ENCODE data around the gene KCNC2. TPM values are rescaled to one million over a fixed set of nuclear protein-coding genes. Genes with fewer than 3 reads are reported as not detected.

KCNC2 gene
- total RNA-seq (ENCODE audit: unreplicated experiment) = not detected
- long read RNA-seq = 0 reads

- no peak within 1 kb of the TSS for H3K4me3 Mint-ChIP-seq (ENCODE audit: unreplicated experiment)
- no peak within 1 kb of the TSS for H3K27ac Mint-ChIP-seq (ENCODE audit: unreplicated experiment)
- H3K27me3 Mint-ChIP-seq (ENCODE audit: unreplicated experiment) = peaks cover 19% of the 10 kb centered on the region
- no peak for DNase-seq (ENCODE audit: low spot score)
- no peak for TF ChIP-seq CTCF (IDR thresholded peaks at IDR 0.05; ENCODE audit: unreplicated experiment)
- no peaks in the 10 kb centered on the region for H3K9me3 Mint-ChIP-seq (ENCODE audit: unreplicated experiment)
- peaks cover 9% of the 10 kb centered on the region for H3K4me1 Mint-ChIP-seq (ENCODE audit: unreplicated experiment)
- H3K36me3 Mint-ChIP-seq (ENCODE audit: low read depth, unreplicated experiment) = no peaks in the 10 kb centered on the region
These were observed at the start of gene KCNC2 for GRCh38 chr12:75209812-75210138. Gene KCNC2, minus strand, starts transcription at chr12:75209839.

GRCh38 chr12:75259143-75259542, 49.5 kb upstream of the KCNC2 start:
- Mint-ChIP-seq H3K36me3 (ENCODE audit: low read depth, unreplicated experiment) (no peaks in the 10 kb centered on the region), H3K27ac (ENCODE audit: unreplicated experiment) (no peak overlapping the region), H3K4me3 (ENCODE audit: unreplicated experiment) (no peak overlapping the region), H3K4me1 (ENCODE audit: unreplicated experiment) (no peaks in the 10 kb centered on the region), H3K9me3 (ENCODE audit: unreplicated experiment) (no peaks in the 10 kb centered on the region), H3K27me3 (ENCODE audit: unreplicated experiment) (no peaks in the 10 kb centered on the region)
- no peak for TF ChIP-seq CTCF (IDR thresholded peaks at IDR 0.05; ENCODE audit: unreplicated experiment)
- DNase-seq (ENCODE audit: low spot score) = no peak

- no peak overlapping the region for H3K4me3 Mint-ChIP-seq (ENCODE audit: unreplicated experiment)
- TF ChIP-seq CTCF (IDR thresholded peaks at IDR 0.05; ENCODE audit: unreplicated experiment) = no peak
- H3K27ac Mint-ChIP-seq (ENCODE audit: unreplicated experiment) = no peak overlapping the region
- H3K9me3 Mint-ChIP-seq (ENCODE audit: unreplicated experiment) = no peaks in the 10 kb centered on the region
- no peaks in the 10 kb centered on the region for H3K4me1 Mint-ChIP-seq (ENCODE audit: unreplicated experiment)
- no peak for DNase-seq (ENCODE audit: low spot score)
- H3K36me3 Mint-ChIP-seq (ENCODE audit: low read depth, unreplicated experiment) = no peaks in the 10 kb centered on the region
- no peaks in the 10 kb centered on the region for H3K27me3 Mint-ChIP-seq (ENCODE audit: unreplicated experiment)
These were observed 47.9 kb upstream of the KCNC2 start for GRCh38 chr12:75257510-75257909.

- no peaks in the 10 kb centered on the region for H3K27me3 Mint-ChIP-seq (ENCODE audit: unreplicated experiment)
- DNase-seq (ENCODE audit: low spot score) = no peak
- H3K9me3 Mint-ChIP-seq (ENCODE audit: unreplicated experiment) = no peaks in the 10 kb centered on the region
- no peak for TF ChIP-seq CTCF (IDR thresholded peaks at IDR 0.05; ENCODE audit: unreplicated experiment)
- no peaks in the 10 kb centered on the region for H3K36me3 Mint-ChIP-seq (ENCODE audit: low read depth, unreplicated experiment)
- no peaks in the 10 kb centered on the region for H3K4me1 Mint-ChIP-seq (ENCODE audit: unreplicated experiment)
- H3K4me3 Mint-ChIP-seq (ENCODE audit: unreplicated experiment) = no peak overlapping the region
- no peak overlapping the region for H3K27ac Mint-ChIP-seq (ENCODE audit: unreplicated experiment)
These were observed 35.5 kb upstream of the KCNC2 start for GRCh38 chr12:75245108-75245507.

GRCh38 chr12:75239987-75240386, 30.3 kb upstream of the KCNC2 start:
- TF ChIP-seq CTCF (IDR thresholded peaks at IDR 0.05; ENCODE audit: unreplicated experiment) = no peak
- DNase-seq (ENCODE audit: low spot score) = no peak
- H3K27me3 Mint-ChIP-seq (ENCODE audit: unreplicated experiment) = no peaks in the 10 kb centered on the region
- no peaks in the 10 kb centered on the region for H3K4me1 Mint-ChIP-seq (ENCODE audit: unreplicated experiment)
- H3K9me3 Mint-ChIP-seq (ENCODE audit: unreplicated experiment) = no peaks in the 10 kb centered on the region
- H3K27ac Mint-ChIP-seq (ENCODE audit: unreplicated experiment) = no peak overlapping the region
- H3K36me3 Mint-ChIP-seq (ENCODE audit: low read depth, unreplicated experiment) = no peaks in the 10 kb centered on the region
- H3K4me3 Mint-ChIP-seq (ENCODE audit: unreplicated experiment) = no peak overlapping the region

All from endothelial cell (in vitro differentiated cells).